Testis (tissue), 2 donors: ENCODE results near the gene METAP1D.

Source experiments
- POLR2A ChIP-seq: fragments of 450-650 bp; IDR thresholded peaks from one replicate; pipeline ENCODE4 v1.6.1; 2017; ENCODE audit warnings: antibody characterized with exemption, mild to moderate bottlenecking, moderate library complexity
- TF ChIP-seq, protein P1 (sequence below), 3 experiments: fragments of 450-650 bp in 2 of 3; fragments of 200-600 bp in 1 of 3; sonication (generic) in 1 of 3; IDR thresholded peaks; one replicate each; pipeline ENCODE4 v1.5.1; 2016 to 2019; ENCODE audit warnings: antibody characterized with exemption in 3 of 3, mild to moderate bottlenecking in 2 of 3, moderate library complexity in 1 of 3

GRCh38 chr2:172083628-172084394, 84.1 kb downstream of the METAP1D start:
- TF ChIP-seq, protein P1, sequence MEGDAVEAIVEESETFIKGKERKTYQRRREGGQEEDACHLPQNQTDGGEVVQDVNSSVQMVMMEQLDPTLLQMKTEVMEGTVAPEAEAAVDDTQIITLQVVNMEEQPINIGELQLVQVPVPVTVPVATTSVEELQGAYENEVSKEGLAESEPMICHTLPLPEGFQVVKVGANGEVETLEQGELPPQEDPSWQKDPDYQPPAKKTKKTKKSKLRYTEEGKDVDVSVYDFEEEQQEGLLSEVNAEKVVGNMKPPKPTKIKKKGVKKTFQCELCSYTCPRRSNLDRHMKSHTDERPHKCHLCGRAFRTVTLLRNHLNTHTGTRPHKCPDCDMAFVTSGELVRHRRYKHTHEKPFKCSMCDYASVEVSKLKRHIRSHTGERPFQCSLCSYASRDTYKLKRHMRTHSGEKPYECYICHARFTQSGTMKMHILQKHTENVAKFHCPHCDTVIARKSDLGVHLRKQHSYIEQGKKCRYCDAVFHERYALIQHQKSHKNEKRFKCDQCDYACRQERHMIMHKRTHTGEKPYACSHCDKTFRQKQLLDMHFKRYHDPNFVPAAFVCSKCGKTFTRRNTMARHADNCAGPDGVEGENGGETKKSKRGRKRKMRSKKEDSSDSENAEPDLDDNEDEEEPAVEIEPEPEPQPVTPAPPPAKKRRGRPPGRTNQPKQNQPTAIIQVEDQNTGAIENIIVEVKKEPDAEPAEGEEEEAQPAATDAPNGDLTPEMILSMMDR (IDR thresholded peaks at IDR 0.05): no peak
- no peak for TF ChIP-seq POLR2A
